Liver (tissue), 3 donors: ENCODE results near the gene TMEM183A.

Source experiments
- CTCF ChIP-seq: fragments of 150-350 bp; IDR thresholded peaks from 2 replicates; pipeline ENCODE4 v1.5.1; 2017; ENCODE audit warnings: improper control_type of control experiment, low read depth, low read length; ENCODE audit not compliant: missing input control
- EGR1 ChIP-seq, 2 donors: IDR thresholded peaks; 2 replicates each; pipeline ENCODE4 v1.6.1; 2016 to 2018; ENCODE audit warnings: antibody characterized with exemption in 2 of 2, low read depth in 2 of 2
- JUND ChIP-seq, 2 donors: IDR thresholded peaks; 2 replicates each; pipeline ENCODE4 v1.6.1; 2016; ENCODE audit warnings: antibody characterized with exemption in 2 of 2
- REST ChIP-seq: IDR thresholded peaks from 2 replicates; pipeline ENCODE4 v1.6.1; 2016; ENCODE audit warnings: antibody characterized with exemption, mild to moderate bottlenecking
- RXRA ChIP-seq, 2 donors: IDR thresholded peaks; 2 replicates each; pipeline ENCODE4 v1.6.1; 2017 to 2018; ENCODE audit warnings: antibody characterized with exemption in 2 of 2, mild to moderate bottlenecking in 1 of 2
- SP1 ChIP-seq: IDR thresholded peaks from 2 replicates; pipeline ENCODE4 v1.6.1; 2018; ENCODE audit warnings: antibody characterized with exemption, mild to moderate bottlenecking
- YY1 ChIP-seq: IDR thresholded peaks from 2 replicates; pipeline ENCODE4 v1.6.1; 2016; ENCODE audit warnings: antibody characterized with exemption, mild to moderate bottlenecking
- ZBTB33 ChIP-seq: IDR thresholded peaks from 2 replicates; pipeline ENCODE4 v1.6.1; 2016; ENCODE audit warnings: antibody characterized with exemption
- donor health status: healthy.
- donor health status: healthy.

- no peak for TF ChIP-seq CTCF
- TF ChIP-seq ZBTB33 = no peak
- TF ChIP-seq JUND (IDR thresholded peaks at IDR 0.05) = no peak
- TF ChIP-seq EGR1 (IDR thresholded peaks at IDR 0.05; ENCODE audit: low read depth in 2 of 2) = no peak
- no peak for TF ChIP-seq RXRA (IDR thresholded peaks at IDR 0.05)
- TF ChIP-seq REST = no peak
- TF ChIP-seq YY1 = no peak
- TF ChIP-seq SP1 = no peak
These were observed 58.0 kb downstream of the TMEM183A start for GRCh38 chr1:203065191-203065590.
